Peyer's patch (tissue), 4 donors: ENCODE results near the gene ALDH2.

ENCODE experiments used
- POLR2A ChIP-seq, 2 donors: fragments of 450-650 bp; IDR thresholded peaks; one replicate each; pipeline ENCODE4 v1.5.1; 2017; ENCODE audit warnings: antibody characterized with exemption in 2 of 2, mild to moderate bottlenecking in 2 of 2, moderate library complexity in 2 of 2
- TF ChIP-seq, protein P1 (sequence below), 6 experiments: fragments of 450-650 bp in 4 of 6; fragments of 200-600 bp in 2 of 6; sonication (generic) in 1 of 6; IDR thresholded peaks; one replicate each; pipeline ENCODE4 v1.5.1; 2017 to 2019; ENCODE audit warnings: antibody characterized with exemption in 6 of 6, mild to moderate bottlenecking in 3 of 6, moderate library complexity in 1 of 6

DNA sequence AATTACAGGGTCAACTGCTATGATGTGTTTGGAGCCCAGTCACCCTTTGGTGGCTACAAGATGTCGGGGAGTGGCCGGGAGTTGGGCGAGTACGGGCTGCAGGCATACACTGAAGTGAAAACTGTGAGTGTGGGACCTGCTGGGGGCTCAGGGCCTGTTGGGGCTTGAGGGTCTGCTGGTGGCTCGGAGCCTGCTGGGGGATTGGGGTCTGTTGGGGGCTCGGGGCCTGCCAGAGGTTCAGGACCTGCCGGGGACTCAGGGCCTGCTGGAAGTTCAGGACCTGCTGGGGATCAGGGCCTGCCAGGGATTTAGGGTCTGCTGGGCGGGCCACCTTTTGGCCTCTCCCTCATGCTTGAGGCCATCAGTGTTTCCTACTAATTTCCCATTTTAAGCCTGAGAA is 37.1 kb downstream of the ALDH2 start:
- TF ChIP-seq, protein P1, sequence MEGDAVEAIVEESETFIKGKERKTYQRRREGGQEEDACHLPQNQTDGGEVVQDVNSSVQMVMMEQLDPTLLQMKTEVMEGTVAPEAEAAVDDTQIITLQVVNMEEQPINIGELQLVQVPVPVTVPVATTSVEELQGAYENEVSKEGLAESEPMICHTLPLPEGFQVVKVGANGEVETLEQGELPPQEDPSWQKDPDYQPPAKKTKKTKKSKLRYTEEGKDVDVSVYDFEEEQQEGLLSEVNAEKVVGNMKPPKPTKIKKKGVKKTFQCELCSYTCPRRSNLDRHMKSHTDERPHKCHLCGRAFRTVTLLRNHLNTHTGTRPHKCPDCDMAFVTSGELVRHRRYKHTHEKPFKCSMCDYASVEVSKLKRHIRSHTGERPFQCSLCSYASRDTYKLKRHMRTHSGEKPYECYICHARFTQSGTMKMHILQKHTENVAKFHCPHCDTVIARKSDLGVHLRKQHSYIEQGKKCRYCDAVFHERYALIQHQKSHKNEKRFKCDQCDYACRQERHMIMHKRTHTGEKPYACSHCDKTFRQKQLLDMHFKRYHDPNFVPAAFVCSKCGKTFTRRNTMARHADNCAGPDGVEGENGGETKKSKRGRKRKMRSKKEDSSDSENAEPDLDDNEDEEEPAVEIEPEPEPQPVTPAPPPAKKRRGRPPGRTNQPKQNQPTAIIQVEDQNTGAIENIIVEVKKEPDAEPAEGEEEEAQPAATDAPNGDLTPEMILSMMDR (IDR thresholded peaks at IDR 0.05): no peak
- no peak for TF ChIP-seq POLR2A (IDR thresholded peaks at IDR 0.05)
